Small intestine (tissue), 7 donors: Measurements from ENCODE around the gene IMPDH2. TPM values are rescaled to one million over a fixed set of nuclear protein-coding genes. Genes with fewer than 3 reads are reported as not detected.
"Not testable (repeated sequence)": the region's sequence is repeated elsewhere in the genome, so short reads cannot be mapped to it uniquely, and the experiment has no call there.

Source experiments
- DNase-seq, 2 donors: peaks; one replicate each; pipeline versions ENCODE4 v3.0.0 to v3.0.0-alpha.2; 2013
- FAIRE-seq: peaks from 2 replicates; lab custom pipeline; 2012; peaks lifted over from hg19 to GRCh38; lab: Jason Lieb, UNC
- H3K27ac ChIP-seq, 3 donors: one replicate each; pipeline ENCODE4 v1.5.1; 2013; ENCODE audit warnings: low read length in 2 of 3, mild to moderate bottlenecking in 2 of 3, control low read depth in 1 of 3, inconsistent platforms in 1 of 3, low read depth in 1 of 3, moderate library complexity in 1 of 3
- H3K27me3 ChIP-seq, 3 donors: one replicate each; pipeline ENCODE4 v1.6.1; 2013; ENCODE audit warnings: low read length in 3 of 3, inconsistent platforms in 1 of 3; ENCODE audit not compliant: control insufficient read depth in 3 of 3, insufficient read depth in 3 of 3
- H3K36me3 ChIP-seq, 3 donors: one replicate each; pipeline ENCODE4 v1.6.1; 2013; ENCODE audit warnings: low read length in 3 of 3, inconsistent platforms in 1 of 3, low read depth in 1 of 3, mild to moderate bottlenecking in 1 of 3, moderate library complexity in 1 of 3; ENCODE audit not compliant: control insufficient read depth in 3 of 3, insufficient read depth in 2 of 3
- H3K4me1 ChIP-seq, 3 donors: one replicate each; pipeline ENCODE4 v1.6.1; 2013; ENCODE audit warnings: low read length in 2 of 3, inconsistent platforms in 1 of 3, low read depth in 1 of 3, mild to moderate bottlenecking in 1 of 3, moderate library complexity in 1 of 3; ENCODE audit not compliant: control insufficient read depth in 3 of 3, insufficient read depth in 2 of 3
- H3K4me3 ChIP-seq, 3 donors: one replicate each; pipeline ENCODE4 v1.5.1; 2013; ENCODE audit warnings: low read length in 3 of 3, control low read depth in 1 of 3, inconsistent platforms in 1 of 3, low read depth in 1 of 3, mild to moderate bottlenecking in 1 of 3, moderate library complexity in 1 of 3
- H3K9me3 ChIP-seq, 2 donors: one replicate each; pipeline ENCODE4 v1.6.1; 2013; ENCODE audit warnings: low read depth in 1 of 2, low read length in 1 of 2; ENCODE audit not compliant: control insufficient read depth in 2 of 2, insufficient read depth in 1 of 2
- WGBS, 3 donors: extraction: QIAGEN DNeasy Blood & Tissue Kit; methylation state at CpG; one replicate each; pipeline ENCODE4 v1.1.7; 2013; 5-methylcytosine and 5-hydroxymethylcytosine counted together
- polyA plus RNA-seq, 4 donors: library from polyadenylated mRNA; stranded (reverse) in 3 of 4; unstranded in 1 of 4; fragments of 200-250 nt in 3 of 4; fragments of 120-200 nt in 1 of 4; gene quantifications; one replicate each; pipeline versions ENCODE4 v1.2.1 to v1.2.3, GENCODE V29; 2013
- donor health status: healthy with polysubstance abuse.
- donor health status: control.
- donor health status: control.
- donor health status: Bipolar disorder and iron deficiency.
- donor health status: healthy.

Gene IMPDH2
- polyA plus RNA-seq, 4 donors = 47.2 to 260 (median 141) TPM

GRCh38 chr3:49015072-49015471 is 14.1 kb downstream of the IMPDH2 start:
- no peaks in the 10 kb centered on the region for H3K27me3 ChIP-seq
- DNase-seq = no peak

DNA sequence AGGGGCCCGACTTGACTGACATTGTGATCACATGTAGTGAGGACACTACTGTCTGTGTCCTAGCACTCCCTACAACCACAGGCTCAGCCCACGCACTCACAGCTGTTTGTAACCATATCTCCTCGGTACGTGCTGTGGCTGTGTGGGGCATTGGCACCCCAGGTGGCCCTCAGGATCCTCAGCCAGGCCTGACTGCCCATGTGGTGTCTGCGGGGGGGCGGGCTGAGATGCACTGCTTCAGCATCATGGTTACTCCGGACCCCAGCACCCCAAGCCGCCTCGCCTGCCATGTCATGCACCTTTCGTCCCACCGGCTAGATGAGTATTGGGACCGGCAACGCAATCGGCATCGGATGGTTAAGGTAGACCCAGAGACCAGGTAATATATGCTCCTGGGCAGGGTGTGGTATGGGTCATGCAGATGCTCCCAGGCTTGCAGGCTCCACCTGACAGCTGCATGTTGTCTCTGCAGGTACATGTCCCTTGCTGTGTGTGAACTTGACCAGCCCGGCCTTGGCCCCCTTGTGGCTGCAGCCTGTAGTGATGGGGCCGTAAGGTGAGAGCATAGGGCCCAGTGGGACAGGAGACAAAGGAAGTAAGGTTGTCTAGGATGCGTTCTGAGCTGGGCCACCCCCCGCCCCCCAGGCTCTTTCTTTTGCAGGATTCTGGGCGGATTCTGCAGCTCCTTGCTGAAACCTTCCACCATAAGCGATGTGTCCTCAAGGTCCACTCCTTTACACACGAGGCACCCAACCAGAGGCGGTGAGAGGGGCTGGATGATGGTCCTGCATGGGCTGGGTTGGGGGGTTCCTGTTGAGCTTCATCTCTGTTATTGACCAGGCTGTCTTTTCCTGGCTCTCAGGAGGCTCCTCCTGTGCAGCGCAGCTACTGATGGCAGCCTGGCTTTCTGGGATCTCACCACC is 15.2 kb downstream of the IMPDH2 start:
- H3K36me3 ChIP-seq = peaks cover 12 to 79% (median 14%) of the 10 kb centered on the region in 3 donors

More at GRCh38 chr3:49015072-49015471, 14.1 kb downstream of the IMPDH2 start:
- FAIRE-seq = no peak
- 79 to 85% (median 84%) methylated on average over 8 of the region's 8 CpGs for WGBS, 3 donors
- H3K9me3 ChIP-seq = no peaks in the 10 kb centered on the region
- peaks cover 0 to 22% (median 5%) of the 10 kb centered on the region in 3 donors for H3K4me1 ChIP-seq
- H3K27ac ChIP-seq = no peak overlapping the region
- H3K36me3 ChIP-seq = peaks cover 12 to 71% (median 14%) of the 10 kb centered on the region in 3 donors
- H3K4me3 ChIP-seq = no peak overlapping the region

GRCh38 chr3:49013113-49013737 is 16.0 kb downstream of the IMPDH2 start:
- no peak for FAIRE-seq
- no peaks in the 10 kb centered on the region for H3K27me3 ChIP-seq
- 82 to 84% (median 82%) methylated on average over 19 of the region's 19 CpGs for WGBS, 3 donors
- H3K9me3 ChIP-seq = no peaks in the 10 kb centered on the region
- peaks cover 12 to 79% (median 14%) of the 10 kb centered on the region in 3 donors for H3K36me3 ChIP-seq
- no peak overlapping the region for H3K27ac ChIP-seq
- H3K4me3 ChIP-seq = no peak overlapping the region
- no peak for DNase-seq
- peaks cover 0 to 15% (median 5%) of the 10 kb centered on the region in 3 donors for H3K4me1 ChIP-seq

More for the DNA sequence above, 15.2 kb downstream of the IMPDH2 start:
- H3K9me3 ChIP-seq = no peaks in the 10 kb centered on the region
- H3K27ac ChIP-seq = no peak overlapping the region
- H3K4me3 ChIP-seq = no peak overlapping the region
- H3K4me1 ChIP-seq = peaks cover 0 to 12% (median 5%) of the 10 kb centered on the region in 3 donors
- DNase-seq (peak; percentile 67 to 69), FAIRE-seq (no peak)
- 85 to 87% (median 85%) methylated on average over 24 of the region's 24 CpGs for WGBS, 3 donors
- H3K27me3 ChIP-seq = no peaks in the 10 kb centered on the region

GRCh38 chr3:49012441-49013017 is 16.7 kb downstream of the IMPDH2 start:
- WGBS, 3 donors = 66 to 77% (median 75%) methylated on average over 17 of the region's 17 CpGs
- no peak for DNase-seq
- no peak overlapping the region for H3K27ac ChIP-seq

DNA sequence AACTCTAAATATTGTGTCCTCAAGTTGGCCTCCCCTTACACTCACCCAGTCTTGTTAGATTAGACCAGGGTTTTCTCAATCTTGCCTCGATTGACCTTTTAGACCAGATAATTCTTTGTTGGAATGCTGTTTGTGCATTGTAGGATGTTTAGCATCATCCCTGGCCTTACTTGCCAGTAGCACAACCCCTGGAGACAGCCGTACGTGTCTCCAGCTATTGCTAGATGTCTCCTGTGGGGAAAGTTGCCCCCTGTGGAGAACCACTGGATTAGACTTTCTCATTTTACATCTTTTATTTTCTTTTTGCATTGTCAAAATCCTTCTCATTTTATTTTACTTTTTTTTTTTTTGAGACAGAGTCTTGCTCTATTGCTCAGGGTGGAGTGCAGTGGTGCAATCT is 19.8 kb downstream of the IMPDH2 start:
- H3K36me3 ChIP-seq = peaks cover 0 to 70% (median 4%) of the 10 kb centered on the region in 3 donors
- WGBS, 3 donors = 74 to 80% (median 77%) methylated on average over 3 of the region's 3 CpGs
- H3K4me3 ChIP-seq = no peak overlapping the region
- no peaks in the 10 kb centered on the region for H3K27me3 ChIP-seq
- H3K27ac ChIP-seq = no peak overlapping the region
- no peaks in the 10 kb centered on the region for H3K9me3 ChIP-seq
- no peak for FAIRE-seq
- no peak for DNase-seq
- peaks cover 0 to 26% (median 0%) of the 10 kb centered on the region in 3 donors for H3K4me1 ChIP-seq

More at GRCh38 chr3:49012441-49013017, 16.7 kb downstream of the IMPDH2 start:
- Histone ChIP-seq H3K27me3 (no peaks in the 10 kb centered on the region), H3K36me3 (peaks cover 12 to 83% (median 14%) of the 10 kb centered on the region in 3 donors), H3K9me3 (no peaks in the 10 kb centered on the region), H3K4me1 (peaks cover 0 to 17% (median 4%) of the 10 kb centered on the region in 3 donors), H3K4me3 (no peak overlapping the region)
- no peak for FAIRE-seq

- Histone ChIP-seq H3K4me1 (peaks cover 0 to 26% (median 0%) of the 10 kb centered on the region in 3 donors), H3K36me3 (peaks cover 0 to 68% (median 2%) of the 10 kb centered on the region in 3 donors), H3K27ac (peak overlapping the region; percentile 46 to 95 (median 53)), H3K4me3 (peak overlapping the region in 2 of 3 donors; percentile 72 to 92)
- FAIRE-seq, H3K9me3 ChIP-seq, DNase-seq, H3K27me3 ChIP-seq: not testable (repeated sequence)
- 84 to 92% (median 87%) methylated on average over 5 of the region's 5 CpGs for WGBS, 3 donors
These were observed 20.6 kb downstream of the IMPDH2 start for GRCh38 chr3:49008627-49009026.

DNA sequence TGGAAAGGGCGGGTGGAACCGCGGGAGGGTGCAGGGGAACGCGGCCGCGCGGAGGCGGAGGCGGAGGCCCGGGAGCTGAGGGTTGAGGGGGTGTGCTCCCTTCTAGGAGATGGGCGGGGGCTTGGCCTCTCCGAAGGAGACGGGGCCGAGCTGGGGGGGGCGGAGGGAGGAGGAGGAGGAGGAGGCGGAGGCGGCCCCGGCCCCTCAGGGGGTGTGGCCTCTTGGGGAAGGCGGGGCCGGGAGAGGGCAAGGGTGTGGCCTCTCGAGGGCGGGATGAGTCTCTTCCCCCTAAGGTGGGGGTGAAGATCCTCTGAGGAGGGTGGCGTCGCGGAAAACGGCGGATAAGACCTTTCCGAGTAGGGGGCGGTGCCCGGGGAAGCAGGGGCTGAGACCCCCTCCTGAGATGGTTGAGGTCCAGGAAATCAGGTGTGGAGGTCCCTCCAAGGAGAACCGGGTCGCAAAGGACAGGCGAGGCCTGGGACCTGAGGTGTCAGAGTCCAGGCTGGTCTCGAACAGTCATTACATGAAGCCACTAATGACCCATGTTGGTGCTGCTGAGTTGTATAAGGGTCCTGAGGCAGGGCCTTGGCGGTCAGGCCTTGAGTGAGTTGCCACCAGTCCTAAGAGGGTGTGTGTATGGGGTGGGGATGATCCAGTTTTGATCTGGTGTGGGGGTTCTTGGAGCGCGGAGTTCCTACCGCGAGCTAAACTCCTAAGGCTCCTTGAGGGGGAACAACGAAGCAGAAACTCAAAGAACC is 21.2 kb downstream of the IMPDH2 start:
- peaks cover 0 to 68% (median 2%) of the 10 kb centered on the region in 3 donors for H3K36me3 ChIP-seq
- DNase-seq (peak; percentile 92 to 93), FAIRE-seq (no peak)
- H3K4me3 ChIP-seq = peak overlapping the region; percentile 58 to 92 (median 72)
- H3K4me1 ChIP-seq = peaks cover 0 to 26% (median 0%) of the 10 kb centered on the region in 3 donors
- H3K9me3 ChIP-seq = no peaks in the 10 kb centered on the region
- H3K27ac ChIP-seq = peak overlapping the region; percentile 94 to 96 (median 95)
- 10 to 17% (median 12%) methylated on average over 31 to 41 of the region's 41 CpGs for WGBS, 3 donors
- no peaks in the 10 kb centered on the region for H3K27me3 ChIP-seq
